Subcutaneous adipose tissue (tissue), 4 donors: ENCODE measurements around the gene ATP10D. TPM values are rescaled to one million over a fixed set of nuclear protein-coding genes. Genes with fewer than 3 reads are reported as not detected.

Experiments
- total RNA-seq, 4 donors: library from RNA; depleted of rRNA; stranded (reverse); fragments of >200 nt; gene quantifications; one replicate each; pipeline ENCODE4 v1.1.0, GENCODE V29; 2016
- TF ChIP-seq, protein P1 (sequence below): fragments of 450-650 bp; IDR thresholded peaks from one replicate; pipeline ENCODE4 v1.5.1; 2016; ENCODE audit warnings: low read depth, mild to moderate bottlenecking, control low read depth, antibody characterized with exemption, moderate library complexity

The ATP10D gene
- total RNA-seq, 4 donors from 2014 or later = 12.6 to 22.4 (median 15.4) TPM

DNA sequence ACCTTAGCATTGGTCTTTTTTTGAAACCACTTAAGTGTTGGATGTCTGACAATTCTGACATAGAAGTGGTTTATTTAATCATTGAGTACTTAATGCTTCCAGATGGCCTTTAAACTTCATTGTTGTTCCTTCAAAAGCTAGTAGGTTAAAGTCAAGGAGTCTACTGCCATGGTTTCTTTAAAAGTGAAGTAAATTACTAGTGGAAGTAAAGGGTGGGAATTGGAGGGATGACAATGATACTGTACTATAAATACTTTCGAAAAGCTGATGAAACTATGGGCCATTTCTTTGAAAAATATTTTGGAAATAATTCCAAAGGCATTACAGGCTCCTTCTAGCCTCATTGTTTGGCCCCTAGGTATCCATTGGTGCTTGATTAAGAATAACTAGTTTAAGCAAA, 51.9 kb downstream of the ATP10D start:
- TF ChIP-seq, protein P1, sequence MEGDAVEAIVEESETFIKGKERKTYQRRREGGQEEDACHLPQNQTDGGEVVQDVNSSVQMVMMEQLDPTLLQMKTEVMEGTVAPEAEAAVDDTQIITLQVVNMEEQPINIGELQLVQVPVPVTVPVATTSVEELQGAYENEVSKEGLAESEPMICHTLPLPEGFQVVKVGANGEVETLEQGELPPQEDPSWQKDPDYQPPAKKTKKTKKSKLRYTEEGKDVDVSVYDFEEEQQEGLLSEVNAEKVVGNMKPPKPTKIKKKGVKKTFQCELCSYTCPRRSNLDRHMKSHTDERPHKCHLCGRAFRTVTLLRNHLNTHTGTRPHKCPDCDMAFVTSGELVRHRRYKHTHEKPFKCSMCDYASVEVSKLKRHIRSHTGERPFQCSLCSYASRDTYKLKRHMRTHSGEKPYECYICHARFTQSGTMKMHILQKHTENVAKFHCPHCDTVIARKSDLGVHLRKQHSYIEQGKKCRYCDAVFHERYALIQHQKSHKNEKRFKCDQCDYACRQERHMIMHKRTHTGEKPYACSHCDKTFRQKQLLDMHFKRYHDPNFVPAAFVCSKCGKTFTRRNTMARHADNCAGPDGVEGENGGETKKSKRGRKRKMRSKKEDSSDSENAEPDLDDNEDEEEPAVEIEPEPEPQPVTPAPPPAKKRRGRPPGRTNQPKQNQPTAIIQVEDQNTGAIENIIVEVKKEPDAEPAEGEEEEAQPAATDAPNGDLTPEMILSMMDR = no peak

DNA sequence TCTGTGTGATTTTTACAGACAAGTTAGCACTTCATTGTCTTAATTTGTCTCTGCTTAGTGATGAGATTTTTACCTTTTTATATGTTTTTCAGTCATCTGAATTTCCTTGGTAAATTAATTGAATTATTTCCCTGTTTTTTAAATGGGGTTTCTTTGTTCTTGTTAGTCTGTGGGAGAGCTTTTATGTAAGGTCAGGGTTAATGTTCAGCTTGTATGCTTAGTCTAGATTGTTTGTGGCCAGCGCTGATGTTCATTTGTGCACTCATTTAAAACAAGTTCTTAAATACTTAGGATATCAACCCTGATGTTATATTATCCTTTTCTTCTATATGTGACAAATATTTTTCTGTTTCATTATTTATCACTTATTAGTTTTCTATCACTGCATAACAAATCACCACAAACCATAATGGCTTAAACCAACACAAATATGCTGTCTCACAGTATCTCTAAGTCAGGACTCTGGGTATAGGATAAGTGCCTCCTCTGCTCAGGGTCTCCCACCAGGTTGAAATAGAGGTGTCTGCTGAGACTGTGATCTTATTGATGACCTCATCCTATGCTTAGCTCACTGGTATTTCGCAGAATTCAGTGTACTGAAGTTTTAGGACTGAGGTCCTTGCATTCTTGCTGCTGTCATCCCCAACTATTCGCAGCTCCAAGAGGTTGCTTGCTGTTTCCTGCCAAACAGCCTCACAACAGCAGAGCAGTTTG, 53.2 kb downstream of the ATP10D start:
- TF ChIP-seq, protein P1 = no peak

DNA sequence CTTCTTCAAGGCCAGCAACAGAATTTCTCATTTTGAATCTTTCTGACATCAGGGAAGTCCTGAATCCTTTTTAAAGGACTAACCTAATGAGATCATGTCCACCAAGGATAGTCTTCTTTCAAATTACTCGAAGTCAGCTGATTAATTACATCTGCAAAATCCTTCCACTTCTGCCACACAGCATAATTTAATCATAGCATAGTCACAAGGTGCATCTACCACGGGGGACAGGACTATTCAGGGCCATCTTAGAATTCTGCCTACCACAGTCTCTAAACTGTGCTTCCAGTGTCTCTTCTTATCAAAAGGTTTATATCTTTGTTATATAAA, 53.7 kb downstream of the ATP10D start:
- TF ChIP-seq, protein P1 = no peak

DNA sequence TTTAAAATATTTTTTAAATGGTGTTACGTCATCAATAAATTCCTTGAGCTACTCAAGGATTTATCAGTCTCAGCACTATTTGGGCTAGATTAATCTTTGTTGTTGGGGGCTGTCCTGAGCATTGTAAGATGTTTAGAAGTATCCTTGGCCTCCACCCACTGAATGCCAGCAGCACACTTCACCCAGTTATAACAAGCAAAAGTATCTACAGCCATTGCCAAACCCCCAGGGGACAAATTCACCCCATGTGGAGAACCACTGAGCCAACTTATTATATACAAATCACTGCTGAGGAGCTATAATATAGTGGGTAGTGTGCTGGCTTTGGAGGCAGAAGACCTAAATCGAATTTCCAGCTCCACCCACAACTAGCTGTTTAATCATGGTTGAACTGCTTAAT, 58.3 kb downstream of the ATP10D start:
- TF ChIP-seq, protein P1 = no peak

DNA sequence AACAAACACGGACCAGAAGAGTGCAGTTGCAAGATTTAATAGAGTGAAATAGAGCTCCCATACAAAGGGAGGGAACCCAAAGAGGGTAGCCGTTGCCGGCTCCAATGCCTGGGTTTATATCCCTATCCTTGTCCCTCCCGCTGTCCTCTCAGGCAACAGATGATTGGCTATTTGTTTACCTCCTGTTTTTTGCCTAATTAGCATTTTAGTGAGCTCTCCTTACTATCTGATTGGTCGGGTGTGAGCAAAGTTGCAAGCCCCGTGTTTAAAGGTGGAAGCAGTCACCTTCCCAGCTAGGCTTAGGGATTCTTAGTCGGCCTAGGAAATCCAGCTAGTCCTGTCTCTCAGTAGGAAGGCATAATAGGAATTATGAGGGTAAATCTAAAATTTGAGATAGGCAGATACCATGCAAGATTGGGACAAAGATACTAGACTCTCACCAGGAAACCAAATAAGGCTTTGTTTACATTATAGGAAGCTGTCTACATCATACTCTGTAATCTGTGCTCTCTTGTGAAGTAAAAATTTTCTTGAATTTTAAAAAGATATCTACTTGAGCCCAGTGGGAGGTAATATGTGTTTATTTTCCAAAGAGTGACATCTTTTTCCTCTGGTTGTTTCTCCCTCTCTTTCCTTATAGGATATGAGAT, 65.9 kb downstream of the ATP10D start:
- TF ChIP-seq, protein P1 = no peak

DNA sequence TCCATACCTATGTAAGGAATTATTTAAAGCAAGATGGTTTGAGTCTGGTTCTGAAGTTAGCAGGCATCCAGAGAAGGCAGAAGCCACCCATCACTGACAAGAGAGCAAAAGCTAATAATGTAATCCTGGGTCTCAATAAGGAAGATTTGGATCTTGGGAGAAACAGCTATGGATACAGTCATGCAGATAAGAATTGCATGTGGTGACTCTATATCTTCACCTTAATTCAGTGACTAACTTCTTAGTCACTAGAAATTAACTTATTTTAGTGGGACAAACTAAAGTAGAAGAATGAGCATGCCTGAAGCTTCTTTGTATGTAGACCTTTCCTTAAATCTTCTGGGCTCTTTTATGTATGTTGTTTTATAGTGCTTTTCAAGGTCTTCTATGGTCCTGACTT, 66.6 kb downstream of the ATP10D start:
- TF ChIP-seq, protein P1 = no peak

DNA sequence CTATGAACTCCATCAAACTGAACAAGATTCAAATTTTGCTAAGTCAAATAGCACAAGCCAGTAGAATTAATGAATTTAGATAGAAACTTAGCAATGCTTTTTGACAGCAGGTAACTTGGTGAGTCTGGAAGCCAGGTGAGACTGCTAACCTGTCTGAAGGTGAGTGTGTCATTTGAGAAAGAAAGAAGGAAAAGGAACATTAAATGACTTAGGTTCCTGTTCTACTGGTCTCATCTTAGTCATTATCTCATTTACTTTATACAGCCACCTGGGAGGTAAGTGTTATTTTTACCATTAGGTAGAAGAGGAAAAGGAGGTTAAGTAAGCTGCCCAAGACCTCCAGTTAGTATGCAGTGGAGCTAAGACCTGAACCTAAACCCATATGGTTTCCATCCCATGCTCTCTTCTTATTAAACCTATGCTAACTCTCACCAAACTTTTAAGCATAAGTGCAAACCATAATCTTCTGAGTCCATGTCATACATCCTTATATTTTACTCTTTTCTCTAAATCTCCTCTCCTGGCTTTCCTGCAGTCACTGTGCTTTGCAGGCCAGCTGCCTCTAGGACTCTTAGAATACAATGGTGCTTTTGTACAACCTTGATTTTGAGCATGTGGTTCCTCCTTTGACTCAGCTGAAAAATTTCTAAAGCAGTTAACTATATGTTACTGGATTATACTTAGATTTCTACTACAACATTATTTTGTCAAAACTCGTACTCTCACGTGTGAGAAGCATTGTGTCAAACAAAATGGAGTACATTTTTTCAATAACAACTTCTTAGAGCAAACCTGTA, 68.5 kb downstream of the ATP10D start:
- TF ChIP-seq, protein P1 = no peak
